ENCODE results near the gene PLA2G2F.

- TF ChIP-seq TAF1 (IDR thresholded peaks at IDR 0.05; ENCODE audit: borderline replicate concordance, insufficient read depth, low read length) = no peak
- no peak for TF ChIP-seq POLR2AphosphoS5 (IDR thresholded peaks at IDR 0.05; ENCODE audit: low read depth, low read length)
- no peak for TF ChIP-seq REST (IDR thresholded peaks at IDR 0.05; ENCODE audit: insufficient read depth in 1 of 2, low read depth in 2 of 2, low read length in 2 of 2)
- TF ChIP-seq SIN3A (IDR thresholded peaks at IDR 0.05; ENCODE audit: borderline replicate concordance, insufficient read depth, low read length) = no peak
Measured at GRCh38 chr1:20166051-20166450, 26.9 kb downstream of the PLA2G2F start.

All from PFSK-1 (cell line).